ENCODE results near the gene ZMYM4.

ZMYM4 gene

DNA sequence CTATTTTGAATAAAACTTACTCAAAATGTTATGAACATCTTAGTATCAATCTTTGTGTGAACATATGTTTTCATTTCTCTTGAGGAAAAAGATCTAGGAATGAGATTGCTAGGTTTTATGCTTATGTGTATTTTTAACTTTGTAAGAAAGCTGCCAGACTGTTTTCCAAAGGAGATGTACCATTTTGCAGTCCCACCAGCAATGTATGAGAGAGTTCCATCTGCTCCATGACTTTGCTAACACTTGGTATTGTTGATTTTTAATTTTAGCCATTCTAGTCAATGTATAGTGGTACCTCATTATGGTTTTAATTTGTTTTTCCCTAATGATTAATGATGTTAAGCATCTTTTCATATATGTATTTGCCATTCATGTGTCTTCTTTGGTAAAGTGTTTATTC is 132.5 kb downstream of the ZMYM4 start:
- H2BK15ac ChIP-seq (ENCODE audit: low read depth, poor library complexity, severe bottlenecking) = no peak overlapping the region
- H3K27ac ChIP-seq (ENCODE audit: low read length, poor library complexity, severe bottlenecking) = no peak overlapping the region
- no peak overlapping the region for H3K18ac ChIP-seq (ENCODE audit: low read depth in 1 of 2, low read length in 2 of 2)
- no peak overlapping the region for H2AFZ ChIP-seq (ENCODE audit: low read depth, low read length)
- no peak for DNase-seq
- H2BK12ac ChIP-seq (ENCODE audit: low read length in 2 of 2) = no peak overlapping the region
- H3K23ac ChIP-seq (ENCODE audit: low read length in 2 of 2) = no peak overlapping the region
- no peak overlapping the region for H2BK120ac ChIP-seq (ENCODE audit: low read depth, low read length)
- H3K4me1 ChIP-seq (ENCODE audit: control insufficient read depth, insufficient read depth, low read depth, low read length) = no peaks in the 10 kb centered on the region
- peaks cover 10% of the 10 kb centered on the region for H3K79me1 ChIP-seq (replicated peaks; ENCODE audit: low read length, poor library complexity, severe bottlenecking)
- H2BK5ac ChIP-seq (ENCODE audit: low read depth, low read length, poor library complexity, severe bottlenecking) = no peak overlapping the region
- H2AK5ac ChIP-seq (ENCODE audit: low read length, severe bottlenecking) = no peak overlapping the region
- peaks cover 11 to 86% of the 10 kb centered on the region in 2 experiments for H3K36me3 ChIP-seq (ENCODE audit: control insufficient read depth in 1 of 2, insufficient read depth in 2 of 2, low read depth in 1 of 2, low read length in 2 of 2)
- H3K14ac ChIP-seq (ENCODE audit: low read length in 2 of 2) = no peak overlapping the region
- H4K91ac ChIP-seq (ENCODE audit: low read length) = no peak overlapping the region
- H3K4me2 ChIP-seq (ENCODE audit: low read length, poor library complexity, severe bottlenecking) = no peak overlapping the region
- H3K9ac ChIP-seq (ENCODE audit: low read length) = no peak overlapping the region
- H3K27me3 ChIP-seq (ENCODE audit: control insufficient read depth in 1 of 2, insufficient read depth in 1 of 2, low read length in 2 of 2) = no peaks in the 10 kb centered on the region
- no peaks in the 10 kb centered on the region for H3K9me3 ChIP-seq (ENCODE audit: control insufficient read depth, low read length)
- H4K8ac ChIP-seq (ENCODE audit: low read length) = no peak overlapping the region
- no peak overlapping the region for H3K4ac ChIP-seq (ENCODE audit: low read depth in 1 of 2, low read length in 2 of 2)
- no peak overlapping the region for H3K4me3 ChIP-seq (ENCODE audit: insufficient read depth in 1 of 2, low read depth in 1 of 2, low read length in 2 of 2)

DNA sequence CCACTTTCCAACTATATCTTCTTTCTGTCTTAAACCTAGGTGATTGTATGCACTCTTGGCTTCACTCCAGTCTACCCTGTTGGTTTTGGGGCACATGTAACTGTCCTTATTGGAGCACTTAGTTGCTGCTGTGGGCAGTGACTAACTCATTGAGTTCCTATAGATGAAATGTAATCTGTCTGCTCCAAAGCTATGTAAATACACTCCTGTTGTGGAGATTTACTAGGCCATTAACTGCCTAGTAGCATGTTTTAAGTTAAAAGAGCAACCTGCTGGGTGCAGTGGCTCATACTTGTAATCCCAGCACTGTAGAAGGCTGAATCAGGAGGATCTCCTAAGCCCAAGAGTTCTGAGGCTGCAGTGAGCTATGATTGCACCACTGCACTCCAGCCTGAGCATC is 137.6 kb downstream of the ZMYM4 start:
- no peak overlapping the region for H3K14ac ChIP-seq (ENCODE audit: low read length in 2 of 2)
- H2AFZ ChIP-seq (ENCODE audit: low read depth, low read length) = no peak overlapping the region
- no peak overlapping the region for H3K18ac ChIP-seq (ENCODE audit: low read depth in 1 of 2, low read length in 2 of 2)

DNA sequence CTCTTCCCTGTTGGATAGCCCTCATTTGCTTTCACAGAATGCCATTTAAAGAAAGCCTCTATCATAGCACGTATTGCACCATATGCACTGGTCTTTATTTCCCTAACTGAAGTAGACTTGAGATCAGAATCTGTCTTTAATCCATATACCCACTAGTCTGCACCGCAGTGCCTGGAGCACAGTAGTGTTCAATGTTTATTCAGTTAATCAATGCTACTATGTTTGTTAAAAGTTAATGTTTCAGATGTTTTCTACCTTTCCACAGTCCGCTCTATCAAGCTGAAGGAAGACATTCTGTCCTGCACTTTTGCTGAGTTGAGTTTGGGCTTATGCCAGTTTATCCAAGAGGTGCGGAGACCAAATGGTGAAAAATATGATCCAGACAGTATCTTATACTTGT is 139.2 kb downstream of the ZMYM4 start:
- Histone ChIP-seq H3K36me3 (ENCODE audit: control insufficient read depth in 1 of 2, insufficient read depth in 2 of 2, low read depth in 1 of 2, low read length in 2 of 2) (peaks cover 13 to 75% of the 10 kb centered on the region in 2 experiments), H3K4me3 (ENCODE audit: insufficient read depth in 1 of 2, low read depth in 1 of 2, low read length in 2 of 2) (no peak overlapping the region)

More for the DNA sequence above, 137.6 kb downstream of the ZMYM4 start:
- Histone ChIP-seq H2BK15ac (ENCODE audit: low read depth, poor library complexity, severe bottlenecking) (no peak overlapping the region), H3K9me3 (ENCODE audit: control insufficient read depth, low read length) (no peaks in the 10 kb centered on the region), H3K4me2 (ENCODE audit: low read length, poor library complexity, severe bottlenecking) (no peak overlapping the region), H2BK12ac (ENCODE audit: low read length in 2 of 2) (no peak overlapping the region), H3K79me1 (replicated peaks; ENCODE audit: low read length, poor library complexity, severe bottlenecking) (peaks cover 9% of the 10 kb centered on the region), H3K23ac (ENCODE audit: low read length in 2 of 2) (no peak overlapping the region), H4K8ac (ENCODE audit: low read length) (no peak overlapping the region), H3K4me1 (ENCODE audit: control insufficient read depth, insufficient read depth, low read depth, low read length) (no peaks in the 10 kb centered on the region), H2BK5ac (ENCODE audit: low read depth, low read length, poor library complexity, severe bottlenecking) (no peak overlapping the region), H3K36me3 (ENCODE audit: control insufficient read depth in 1 of 2, insufficient read depth in 2 of 2, low read depth in 1 of 2, low read length in 2 of 2) (peaks cover 13 to 81% of the 10 kb centered on the region in 2 experiments), H3K4me3 (ENCODE audit: insufficient read depth in 1 of 2, low read depth in 1 of 2, low read length in 2 of 2) (no peak overlapping the region), H3K27me3 (ENCODE audit: control insufficient read depth in 1 of 2, insufficient read depth in 1 of 2, low read length in 2 of 2) (no peaks in the 10 kb centered on the region), H2BK120ac (ENCODE audit: low read depth, low read length) (no peak overlapping the region), H3K9ac (ENCODE audit: low read length) (no peak overlapping the region), H4K91ac (ENCODE audit: low read length) (no peak overlapping the region), H2AK5ac (ENCODE audit: low read length, severe bottlenecking) (no peak overlapping the region), H3K4ac (ENCODE audit: low read depth in 1 of 2, low read length in 2 of 2) (no peak overlapping the region), H3K27ac (ENCODE audit: low read length, poor library complexity, severe bottlenecking) (no peak overlapping the region)
- no peak for DNase-seq

DNA sequence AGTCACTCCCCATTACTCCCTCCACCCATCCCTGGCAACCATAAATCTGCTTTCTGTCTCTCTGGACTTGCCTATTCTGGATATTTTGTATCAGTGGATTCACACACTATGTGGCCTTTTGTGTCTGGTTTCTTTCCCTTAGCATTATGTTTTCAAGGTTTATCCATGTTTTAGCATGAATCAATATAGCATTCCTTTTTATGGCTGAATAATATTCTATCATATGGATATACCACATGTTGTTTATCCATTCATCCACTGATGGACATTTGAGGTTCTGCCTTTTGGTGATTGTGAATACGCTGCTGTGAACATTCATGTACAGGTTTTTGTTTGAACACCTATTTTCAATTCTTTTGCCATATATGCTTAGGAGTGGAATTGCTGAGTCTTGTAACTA is 140.4 kb downstream of the ZMYM4 start:
- Histone ChIP-seq H2BK12ac (ENCODE audit: low read length in 2 of 2) (no peak overlapping the region), H4K91ac (ENCODE audit: low read length) (no peak overlapping the region), H3K36me3 (ENCODE audit: control insufficient read depth in 1 of 2, insufficient read depth in 2 of 2, low read depth in 1 of 2, low read length in 2 of 2) (peaks cover 10 to 72% of the 10 kb centered on the region in 2 experiments), H2BK5ac (ENCODE audit: low read depth, low read length, poor library complexity, severe bottlenecking) (no peak overlapping the region), H3K4ac (ENCODE audit: low read depth in 1 of 2, low read length in 2 of 2) (no peak overlapping the region), H3K4me1 (ENCODE audit: control insufficient read depth, insufficient read depth, low read depth, low read length) (no peaks in the 10 kb centered on the region), H2BK15ac (ENCODE audit: low read depth, poor library complexity, severe bottlenecking) (no peak overlapping the region), H3K4me3 (ENCODE audit: insufficient read depth in 1 of 2, low read depth in 1 of 2, low read length in 2 of 2) (no peak overlapping the region), H3K9me3 (ENCODE audit: control insufficient read depth, low read length) (no peaks in the 10 kb centered on the region), H3K4me2 (ENCODE audit: low read length, poor library complexity, severe bottlenecking) (no peak overlapping the region), H4K8ac (ENCODE audit: low read length) (no peak overlapping the region), H3K79me1 (replicated peaks; ENCODE audit: low read length, poor library complexity, severe bottlenecking) (peaks cover 10% of the 10 kb centered on the region), H3K9ac (ENCODE audit: low read length) (no peak overlapping the region), H2BK120ac (ENCODE audit: low read depth, low read length) (no peak overlapping the region), H3K27me3 (ENCODE audit: control insufficient read depth in 1 of 2, insufficient read depth in 1 of 2, low read length in 2 of 2) (no peaks in the 10 kb centered on the region), H2AK5ac (ENCODE audit: low read length, severe bottlenecking) (no peak overlapping the region), H2AFZ (ENCODE audit: low read depth, low read length) (no peak overlapping the region), H3K23ac (ENCODE audit: low read length in 2 of 2) (no peak overlapping the region), H3K14ac (ENCODE audit: low read length in 2 of 2) (no peak overlapping the region), H3K18ac (ENCODE audit: low read depth in 1 of 2, low read length in 2 of 2) (no peak overlapping the region), H3K27ac (ENCODE audit: low read length, poor library complexity, severe bottlenecking) (no peak overlapping the region)
- no peak for DNase-seq
- 100% methylated on average over 1 of the region's 1 CpG for WGBS

More for the DNA sequence above, 139.2 kb downstream of the ZMYM4 start:
- no peak overlapping the region for H2AFZ ChIP-seq (ENCODE audit: low read depth, low read length)
- H4K91ac ChIP-seq (ENCODE audit: low read length) = no peak overlapping the region
- no peak overlapping the region for H3K9ac ChIP-seq (ENCODE audit: low read length)
- no peak overlapping the region for H2BK15ac ChIP-seq (ENCODE audit: low read depth, poor library complexity, severe bottlenecking)
- no peak overlapping the region for H3K14ac ChIP-seq (ENCODE audit: low read length in 2 of 2)
- H3K4me1 ChIP-seq (ENCODE audit: control insufficient read depth, insufficient read depth, low read depth, low read length) = no peaks in the 10 kb centered on the region
- no peak overlapping the region for H3K23ac ChIP-seq (ENCODE audit: low read length in 2 of 2)
- H3K9me3 ChIP-seq (ENCODE audit: control insufficient read depth, low read length) = no peaks in the 10 kb centered on the region
- no peak overlapping the region for H2BK5ac ChIP-seq (ENCODE audit: low read depth, low read length, poor library complexity, severe bottlenecking)
- DNase-seq = no peak
- H3K18ac ChIP-seq (ENCODE audit: low read depth in 1 of 2, low read length in 2 of 2) = no peak overlapping the region
- no peak overlapping the region for H2AK5ac ChIP-seq (ENCODE audit: low read length, severe bottlenecking)
- H3K79me1 ChIP-seq (replicated peaks; ENCODE audit: low read length, poor library complexity, severe bottlenecking) = peaks cover 9% of the 10 kb centered on the region
- 100% methylated on average over 3 of the region's 4 CpGs for WGBS
- no peaks in the 10 kb centered on the region for H3K27me3 ChIP-seq (ENCODE audit: control insufficient read depth in 1 of 2, insufficient read depth in 1 of 2, low read length in 2 of 2)
- no peak overlapping the region for H2BK120ac ChIP-seq (ENCODE audit: low read depth, low read length)
- no peak overlapping the region for H2BK12ac ChIP-seq (ENCODE audit: low read length in 2 of 2)
- no peak overlapping the region for H4K8ac ChIP-seq (ENCODE audit: low read length)
- no peak overlapping the region for H3K4me2 ChIP-seq (ENCODE audit: low read length, poor library complexity, severe bottlenecking)
- no peak overlapping the region for H3K4ac ChIP-seq (ENCODE audit: low read depth in 1 of 2, low read length in 2 of 2)
- no peak overlapping the region for H3K27ac ChIP-seq (ENCODE audit: low read length, poor library complexity, severe bottlenecking)
